T-helper 1 cell (primary cell): ENCODE results near the gene PDSS1.
"Not testable (repeated sequence)": the region's sequence is repeated elsewhere in the genome, so short reads cannot be mapped to it uniquely, and the experiment has no call there.

Experiments used
- DNase-seq, 5 donors: peaks; one replicate each; pipeline ENCODE4 v3.0.0-alpha.2; 2012 to 2020
- total RNA-seq, 4 donors: gene quantifications; one replicate each; lab custom pipeline; 2026; lab: John Stamatoyannopoulos, UW

PDSS1 gene, protein sequence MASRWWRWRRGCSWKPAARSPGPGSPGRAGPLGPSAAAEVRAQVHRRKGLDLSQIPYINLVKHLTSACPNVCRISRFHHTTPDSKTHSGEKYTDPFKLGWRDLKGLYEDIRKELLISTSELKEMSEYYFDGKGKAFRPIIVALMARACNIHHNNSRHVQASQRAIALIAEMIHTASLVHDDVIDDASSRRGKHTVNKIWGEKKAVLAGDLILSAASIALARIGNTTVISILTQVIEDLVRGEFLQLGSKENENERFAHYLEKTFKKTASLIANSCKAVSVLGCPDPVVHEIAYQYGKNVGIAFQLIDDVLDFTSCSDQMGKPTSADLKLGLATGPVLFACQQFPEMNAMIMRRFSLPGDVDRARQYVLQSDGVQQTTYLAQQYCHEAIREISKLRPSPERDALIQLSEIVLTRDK
- 2.7 to 5.1 (median 4.7) reads per million in 4 donors for total RNA-seq

DNA sequence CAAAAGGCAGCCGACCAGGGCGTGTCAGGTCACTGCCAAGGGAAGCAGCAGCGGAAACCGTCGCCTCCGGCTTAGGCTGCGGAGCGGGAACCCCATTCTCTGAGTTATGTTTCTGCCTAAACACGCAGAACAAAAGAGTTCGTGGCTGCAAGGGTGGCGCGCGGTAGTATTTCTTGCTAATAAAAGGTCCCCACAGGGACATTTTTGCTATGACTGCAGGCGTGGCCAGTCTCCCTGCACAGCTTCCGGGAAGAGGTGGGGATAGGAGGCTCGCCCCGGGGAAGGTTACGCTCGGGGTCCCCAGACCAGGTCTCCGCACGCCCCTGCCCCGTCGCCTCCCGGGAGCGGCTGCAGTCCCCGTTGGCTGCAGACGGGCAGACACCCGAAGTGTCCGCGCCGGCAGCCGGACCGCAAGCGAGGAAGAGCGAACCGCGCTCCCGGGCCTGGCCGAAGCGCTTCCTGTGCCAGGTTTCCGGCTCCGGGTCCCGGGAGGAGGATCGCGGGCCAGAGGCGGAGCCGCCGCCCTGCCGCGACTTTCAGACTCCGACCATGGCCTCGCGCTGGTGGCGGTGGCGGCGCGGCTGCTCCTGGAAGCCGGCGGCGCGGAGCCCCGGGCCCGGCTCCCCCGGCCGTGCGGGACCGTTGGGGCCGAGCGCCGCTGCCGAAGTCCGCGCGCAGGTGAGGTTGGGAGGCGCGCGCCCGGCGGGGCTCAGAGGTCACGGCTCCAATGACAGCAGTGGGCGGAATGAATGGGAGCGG, at the start of gene PDSS1:
PDSS1 (plus strand) TSS at position 539 of the 759 bp plus-strand sequence; CDS start at position 550, 11 bp downstream.
- peak; percentile 18 to 76 (median 36) for DNase-seq

DNA sequence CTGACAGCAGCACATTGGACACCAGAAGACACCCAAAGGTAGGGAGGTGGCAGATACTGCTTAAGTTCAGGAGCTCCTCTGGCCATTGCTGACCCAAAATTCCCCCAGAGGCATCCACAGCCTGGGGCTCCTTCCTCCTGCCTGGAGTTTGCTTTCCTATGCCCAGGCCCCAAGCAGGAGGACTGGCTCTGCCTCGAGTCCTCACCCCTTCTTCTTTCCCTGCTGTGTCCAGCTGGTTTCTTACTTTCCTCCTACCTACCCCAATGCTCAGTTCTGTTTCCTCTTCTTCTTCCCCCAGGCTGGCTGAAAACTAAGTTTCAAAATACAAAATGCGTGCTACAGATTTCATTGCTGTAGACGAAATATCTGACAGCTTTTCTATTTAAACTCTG, 49.3 kb upstream of the PDSS1 start:
- not testable (repeated sequence) for DNase-seq

DNA sequence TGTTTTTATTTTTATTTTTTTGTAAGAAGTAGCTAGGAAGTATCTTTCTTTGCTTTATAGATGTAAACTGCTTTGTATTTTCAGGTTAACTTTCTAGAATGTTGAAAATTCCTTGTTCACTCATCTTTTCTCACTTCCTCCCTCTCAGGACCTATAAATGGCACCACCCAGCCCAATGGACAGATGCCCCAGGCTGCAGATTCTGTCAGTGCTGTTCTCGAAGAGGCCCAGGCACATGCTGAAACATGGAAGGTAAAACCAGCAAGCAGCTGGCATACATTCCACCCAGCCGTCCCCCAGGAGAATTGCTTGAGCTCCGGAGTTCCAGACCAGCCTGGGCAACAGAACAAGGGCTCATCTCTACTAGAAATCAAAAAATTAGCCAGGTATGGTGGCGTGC, 47.1 kb upstream of the PDSS1 start:
- no peak for DNase-seq

DNA sequence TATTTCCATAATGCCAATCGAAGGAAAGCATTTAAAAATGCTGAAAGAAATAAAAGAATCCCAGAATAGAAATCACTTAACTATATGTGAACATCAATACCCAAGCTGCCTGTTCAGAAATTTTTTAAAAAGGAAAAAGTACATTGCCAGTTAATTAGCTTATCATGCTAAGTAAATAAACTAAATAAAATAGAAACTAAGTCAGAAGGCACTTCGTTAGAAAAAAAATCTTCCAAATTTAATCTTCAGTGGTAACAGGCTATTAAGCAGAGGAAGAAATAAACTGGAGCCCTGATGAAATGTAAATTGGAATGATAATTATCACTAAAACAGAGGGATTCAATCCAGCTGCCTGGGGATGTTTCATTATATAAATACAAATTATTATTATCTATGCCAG, 46.0 kb upstream of the PDSS1 start:
- DNase-seq, result not testable (repeated sequence)

DNA sequence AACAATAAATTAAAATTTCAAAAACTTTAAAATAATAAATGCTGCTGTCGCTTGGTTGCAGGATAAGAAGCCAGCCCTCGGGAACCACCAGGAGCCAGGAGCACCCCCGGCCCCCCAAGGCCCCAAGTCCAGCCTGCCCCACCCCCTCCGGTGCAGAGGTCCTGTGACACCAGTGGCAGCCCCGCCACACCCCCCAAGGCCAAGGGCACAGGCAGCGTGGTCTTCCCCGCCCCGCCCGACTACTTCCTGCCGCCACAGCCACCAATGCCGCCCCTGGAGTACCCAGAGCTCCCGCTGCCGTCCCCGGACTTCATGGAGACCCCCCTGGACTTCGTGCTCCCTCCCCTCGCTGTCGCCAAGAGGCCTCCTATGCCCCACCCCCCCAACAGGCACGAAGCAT, 44.5 kb upstream of the PDSS1 start:
- DNase-seq, result no peak

DNA sequence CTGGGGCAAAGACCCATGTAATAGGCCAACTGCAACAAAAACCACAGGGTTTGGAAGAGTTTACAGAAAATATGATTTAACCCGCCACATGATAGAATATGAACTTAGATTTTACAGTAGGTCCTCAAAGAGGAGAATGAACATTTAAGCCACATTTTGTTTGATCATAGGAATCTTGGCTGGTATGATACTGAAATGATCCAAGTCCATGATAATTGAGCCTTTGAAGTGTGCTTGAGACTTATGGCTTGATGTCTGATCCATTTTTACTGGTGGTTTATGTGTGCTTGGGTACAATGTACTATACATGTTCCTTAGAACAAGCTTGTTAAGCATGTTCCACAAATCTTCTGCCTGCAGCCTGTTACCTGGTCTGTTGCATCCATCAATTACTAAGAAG, 41.8 kb upstream of the PDSS1 start:
- no peak for DNase-seq

DNA sequence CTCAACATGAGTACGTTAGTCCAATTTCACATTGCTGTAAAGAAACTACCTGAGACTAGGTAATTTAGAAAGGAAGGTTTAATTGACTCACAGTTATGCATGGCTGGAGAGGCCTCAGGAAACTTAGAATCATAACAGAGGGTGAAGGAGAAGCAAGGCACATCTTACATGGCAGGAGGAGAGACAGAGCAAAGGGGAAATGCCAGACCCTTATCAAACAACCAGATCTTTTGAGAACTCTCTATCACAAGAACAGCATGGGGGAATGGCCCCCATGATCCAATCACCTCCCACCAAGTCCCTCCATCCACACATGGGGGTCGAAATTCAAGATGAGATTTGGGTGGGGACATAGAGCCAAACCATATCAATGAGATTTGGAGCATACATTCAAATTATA, 34.6 kb upstream of the PDSS1 start:
- no peak for DNase-seq

DNA sequence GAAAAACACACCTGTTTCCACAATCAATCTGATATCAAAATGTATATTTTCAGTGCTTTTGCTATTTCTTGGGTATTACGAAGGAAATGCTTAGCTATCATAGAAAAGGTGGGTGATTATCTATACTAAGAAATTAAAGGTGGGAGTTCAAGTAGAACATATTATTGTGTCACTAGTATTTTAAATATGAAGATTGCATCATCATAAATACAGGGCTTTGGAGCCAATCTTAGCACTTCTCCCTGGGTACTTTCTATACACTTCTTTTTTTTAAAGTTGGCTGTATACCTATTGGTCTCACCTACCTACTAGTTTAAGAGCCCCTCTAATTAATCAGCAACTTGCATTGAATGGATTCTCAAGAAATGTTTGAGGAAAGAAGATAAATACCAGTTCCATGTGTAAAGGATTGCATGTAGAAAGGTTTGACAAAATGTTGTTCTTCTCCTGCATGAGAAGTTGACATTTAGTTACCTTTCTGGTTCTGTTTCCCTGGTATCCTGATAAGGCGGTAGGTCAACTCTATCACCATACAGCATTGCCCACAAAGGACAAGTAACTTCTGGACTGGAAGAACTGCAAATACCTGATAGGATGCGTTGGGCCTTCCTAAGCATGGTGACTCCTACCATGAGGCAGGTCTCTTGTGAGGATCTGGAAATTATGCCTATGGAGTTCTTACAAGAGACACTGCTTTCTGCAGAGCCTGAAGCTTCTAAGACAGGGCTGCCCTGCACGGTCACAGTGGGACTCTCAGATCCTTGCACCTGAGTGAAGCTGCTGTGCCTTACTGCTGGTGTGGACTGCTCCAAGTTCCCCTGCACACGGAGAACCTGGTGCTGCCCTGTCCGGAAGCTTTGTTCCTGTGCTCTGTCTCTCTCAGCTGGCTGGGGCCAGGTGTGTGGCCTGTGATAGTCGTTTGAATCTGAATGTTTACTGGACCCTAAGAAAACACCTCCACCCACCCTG, 32.1 kb upstream of the PDSS1 start:
- no peak for DNase-seq

DNA sequence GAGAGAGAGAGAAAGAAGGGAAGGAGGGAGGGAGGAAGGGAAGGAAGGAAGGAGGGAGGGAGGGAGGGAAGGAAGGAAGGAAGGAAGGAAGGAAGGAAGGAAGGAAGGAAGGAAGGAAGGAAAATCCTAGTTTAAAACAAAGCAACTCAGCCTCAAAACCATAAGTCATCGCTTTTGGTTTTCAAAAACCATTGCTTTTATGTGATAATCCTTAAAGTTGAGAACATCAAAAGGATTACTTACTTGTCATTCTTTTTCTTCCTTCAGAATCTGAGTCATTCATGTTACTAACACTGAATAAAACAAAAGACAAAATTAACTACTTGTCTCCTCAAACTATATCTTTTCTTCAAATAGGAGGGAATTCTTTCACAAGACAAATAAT, 21.6 kb upstream of the PDSS1 start:
- DNase-seq, result no peak

DNA sequence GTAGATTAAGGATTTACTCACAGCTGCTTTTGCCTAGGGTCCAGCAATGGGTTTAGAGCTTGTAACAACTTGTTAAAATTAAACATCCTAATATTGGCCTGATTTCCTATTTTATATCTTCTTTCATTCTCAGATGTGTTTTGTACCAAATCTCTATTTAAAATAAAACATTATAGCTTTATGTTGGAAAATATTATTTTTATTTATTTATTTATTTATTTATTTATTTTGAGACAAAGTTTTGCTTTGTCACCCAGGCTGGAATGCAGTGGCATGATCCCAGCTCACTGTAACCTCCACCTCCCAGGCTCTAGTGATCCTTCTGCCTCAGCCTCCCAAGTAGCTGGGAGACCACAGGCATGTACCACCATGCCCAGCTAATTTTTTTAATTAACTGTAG, 17.9 kb upstream of the PDSS1 start:
- DNase-seq, result no peak

DNA sequence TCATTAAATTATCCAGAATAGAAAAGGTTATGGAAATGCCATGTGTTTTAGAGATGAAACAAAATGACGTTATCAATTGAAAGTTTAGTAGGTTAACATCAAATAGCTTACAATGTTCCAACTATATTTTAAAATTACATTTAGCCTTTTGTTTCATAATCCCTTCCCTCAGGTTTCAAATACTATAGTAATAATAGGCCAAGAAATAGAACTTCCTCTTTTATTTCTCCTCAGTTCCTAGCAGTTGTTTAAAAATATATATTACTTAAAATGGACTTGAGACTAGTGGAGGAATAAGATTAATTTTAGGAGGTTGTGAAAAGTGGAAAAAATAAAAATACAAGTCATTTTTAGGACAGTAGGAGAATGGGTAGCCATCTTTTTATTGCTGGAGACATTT, 16.4 kb upstream of the PDSS1 start:
- DNase-seq, result no peak

DNA sequence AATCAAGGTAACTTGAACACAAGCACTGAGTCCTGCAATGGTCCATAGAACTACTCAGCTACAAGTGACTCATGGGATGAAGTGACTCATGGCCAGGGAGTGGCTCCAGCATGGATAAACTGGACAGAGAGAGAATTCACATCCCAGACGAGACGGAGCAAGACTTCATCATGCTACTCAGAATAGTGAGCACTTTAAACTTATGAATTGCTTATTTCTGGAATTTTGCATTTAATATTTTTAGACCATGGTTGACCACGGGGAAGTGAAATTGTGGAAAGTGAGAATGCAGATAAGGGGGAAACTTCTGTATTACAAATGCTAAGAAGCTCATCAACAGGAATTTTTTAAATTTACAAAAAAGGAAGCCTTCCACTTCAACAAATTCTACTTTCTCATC, 15.5 kb upstream of the PDSS1 start:
- not testable (repeated sequence) for DNase-seq

DNA sequence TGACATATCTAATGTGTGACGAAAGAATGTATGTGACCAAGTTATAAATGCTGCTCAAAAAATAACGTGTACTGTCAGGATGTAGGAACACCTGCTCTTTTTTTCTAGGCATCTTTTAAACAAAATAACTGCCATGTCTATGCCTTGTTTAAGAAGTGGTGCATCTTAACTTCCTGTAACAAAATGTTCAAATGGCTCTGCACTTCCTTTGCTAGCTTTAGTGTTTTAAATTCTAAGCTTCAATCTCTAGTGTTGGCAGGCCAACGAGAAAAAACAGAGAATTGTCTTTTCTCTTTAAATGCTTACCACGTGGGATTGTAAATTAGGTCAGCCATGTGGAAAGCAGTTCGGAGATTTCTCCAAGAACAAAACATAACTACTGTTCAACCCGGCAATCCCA, 14.6 kb upstream of the PDSS1 start:
- DNase-seq, result no peak

DNA sequence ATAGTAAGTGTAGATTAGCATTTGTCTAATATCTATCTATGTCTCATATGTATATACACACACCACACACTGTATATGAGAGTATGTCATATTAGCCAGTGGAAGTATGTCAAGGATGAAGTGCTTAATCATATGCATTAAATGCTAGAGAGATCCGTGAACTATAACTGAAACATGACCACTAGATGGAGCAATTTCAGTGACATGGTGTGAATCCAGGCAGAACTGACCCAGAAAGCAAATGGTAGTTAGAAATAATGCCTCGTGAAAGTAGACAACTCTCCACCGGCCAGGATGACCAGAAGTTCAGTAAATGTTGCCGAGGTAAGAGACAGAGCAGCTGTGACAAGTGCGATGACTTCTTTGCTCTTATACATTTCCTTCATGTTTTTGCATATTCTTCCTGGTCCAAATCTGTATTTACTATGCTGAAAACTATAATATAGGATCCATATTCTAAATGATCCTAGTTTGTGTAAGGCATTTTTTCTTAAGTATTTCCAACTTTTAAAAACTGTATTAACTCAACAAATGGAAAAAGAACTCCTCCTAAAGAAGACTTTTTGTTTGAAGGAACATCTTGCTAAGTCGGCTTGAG, 12.7 kb upstream of the PDSS1 start:
- peak in 1 of 5 donors; percentile 56 for DNase-seq

DNA sequence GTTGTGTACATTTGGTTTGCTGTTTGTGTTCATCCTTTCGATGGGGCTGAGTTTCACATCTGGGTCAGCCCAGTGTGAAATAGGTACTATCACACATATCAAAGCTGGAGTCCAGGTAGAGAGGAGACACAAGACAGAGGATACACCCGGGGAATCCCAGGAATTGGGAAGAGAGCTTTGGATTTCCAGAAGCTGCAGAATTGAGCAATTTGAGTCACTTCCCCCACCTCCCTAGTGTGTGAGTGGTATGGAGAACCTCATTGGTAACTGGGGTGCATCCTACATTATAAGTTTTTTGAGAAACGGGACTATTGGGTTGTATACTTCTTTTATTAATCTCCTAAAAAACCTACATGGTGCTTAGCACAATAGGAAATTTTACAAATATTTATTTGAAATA, 12.1 kb upstream of the PDSS1 start:
- DNase-seq, result no peak

DNA sequence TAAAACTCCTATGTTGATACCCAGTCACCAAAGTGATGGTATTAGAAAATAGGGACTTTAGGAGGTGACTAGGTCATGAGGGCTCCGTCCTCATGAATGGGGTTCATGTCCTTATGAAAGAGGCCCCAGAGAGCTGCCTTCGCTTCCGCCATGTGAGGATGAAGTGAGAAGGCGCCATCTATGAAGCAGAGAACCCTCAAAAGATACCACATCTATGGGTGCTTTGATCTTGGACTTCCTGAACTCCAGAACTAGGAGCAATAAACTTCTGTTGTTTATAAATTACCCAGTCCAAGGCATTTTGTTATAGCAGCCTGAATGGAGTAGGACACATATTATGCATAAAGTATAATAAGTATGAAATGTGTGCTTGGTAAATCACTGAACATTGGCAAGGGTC, 8.1 kb upstream of the PDSS1 start:
- DNase-seq, result peak in 1 of 5 donors; percentile 8

DNA sequence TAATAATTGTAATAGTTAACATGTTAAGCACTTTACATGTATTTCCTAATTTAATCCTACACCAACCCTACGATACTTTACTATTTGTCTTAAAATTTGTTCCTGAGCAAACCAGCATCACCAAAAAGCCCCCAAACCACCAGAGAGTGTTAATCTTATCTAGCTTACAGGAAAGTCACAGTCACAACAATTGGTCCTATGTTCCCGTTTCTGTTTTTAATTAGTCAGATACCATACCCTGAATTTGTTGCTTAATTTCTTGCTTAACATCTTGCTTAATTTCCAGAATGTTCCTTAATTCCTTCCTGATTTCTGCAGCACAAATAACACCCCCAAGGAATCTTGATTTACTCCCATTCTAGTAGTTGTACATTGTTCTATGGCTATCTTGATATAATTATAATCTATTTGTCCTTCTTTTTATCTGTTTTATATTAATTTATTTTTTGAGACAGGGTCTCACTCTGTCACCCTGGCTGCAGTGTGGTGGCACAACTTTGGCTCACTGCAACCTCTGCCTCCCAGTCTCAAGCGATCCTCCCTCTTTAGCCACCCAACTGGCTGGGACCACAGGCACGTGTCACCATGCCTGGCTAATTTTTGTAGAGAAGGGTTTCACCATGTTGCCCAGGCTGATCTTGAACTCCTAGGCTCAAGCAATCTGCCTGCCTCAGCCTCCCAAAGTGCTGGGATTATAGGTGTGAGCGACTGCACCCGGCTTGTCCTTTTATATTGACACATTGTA, 6.6 kb upstream of the PDSS1 start:
- DNase-seq, result no peak

DNA sequence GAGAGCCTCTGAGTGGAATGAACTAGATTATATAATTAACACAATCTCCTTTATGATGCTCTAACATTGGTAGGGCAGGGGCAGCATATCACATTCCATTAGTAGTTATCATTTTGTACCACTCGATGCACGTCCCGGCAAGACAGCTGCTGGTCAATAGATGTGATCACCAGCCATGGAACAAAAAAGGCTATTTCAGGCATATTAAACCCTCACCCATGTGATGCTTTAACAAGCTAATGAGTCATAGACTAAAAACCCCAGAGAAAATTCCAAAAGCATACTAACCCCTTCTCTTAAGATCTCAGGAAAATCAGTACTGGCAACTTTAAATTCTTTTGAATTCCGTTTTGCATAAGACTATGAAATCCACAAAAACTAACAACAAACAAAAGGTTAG, 3.0 kb upstream of the PDSS1 start:
- DNase-seq, result not testable (repeated sequence)

DNA sequence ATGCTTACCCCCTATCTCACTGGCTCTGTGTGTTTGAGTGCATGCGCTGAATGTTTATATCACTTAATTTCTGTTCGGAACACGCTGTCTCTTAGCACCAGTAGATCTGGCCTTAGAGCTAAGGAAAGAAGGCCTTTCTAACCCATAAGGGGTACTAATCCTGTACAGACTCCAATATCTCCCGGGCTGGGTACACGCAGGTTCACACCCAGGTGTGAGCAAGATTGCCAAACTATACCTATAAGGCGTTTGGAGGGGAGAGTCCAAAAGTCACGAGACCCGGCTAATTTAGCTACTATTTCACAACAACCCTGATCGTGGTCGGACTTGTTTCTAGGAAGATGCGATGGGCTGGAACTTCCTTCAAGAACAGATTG, 727 bp upstream of the PDSS1 start:
- DNase-seq, result no peak

DNA sequence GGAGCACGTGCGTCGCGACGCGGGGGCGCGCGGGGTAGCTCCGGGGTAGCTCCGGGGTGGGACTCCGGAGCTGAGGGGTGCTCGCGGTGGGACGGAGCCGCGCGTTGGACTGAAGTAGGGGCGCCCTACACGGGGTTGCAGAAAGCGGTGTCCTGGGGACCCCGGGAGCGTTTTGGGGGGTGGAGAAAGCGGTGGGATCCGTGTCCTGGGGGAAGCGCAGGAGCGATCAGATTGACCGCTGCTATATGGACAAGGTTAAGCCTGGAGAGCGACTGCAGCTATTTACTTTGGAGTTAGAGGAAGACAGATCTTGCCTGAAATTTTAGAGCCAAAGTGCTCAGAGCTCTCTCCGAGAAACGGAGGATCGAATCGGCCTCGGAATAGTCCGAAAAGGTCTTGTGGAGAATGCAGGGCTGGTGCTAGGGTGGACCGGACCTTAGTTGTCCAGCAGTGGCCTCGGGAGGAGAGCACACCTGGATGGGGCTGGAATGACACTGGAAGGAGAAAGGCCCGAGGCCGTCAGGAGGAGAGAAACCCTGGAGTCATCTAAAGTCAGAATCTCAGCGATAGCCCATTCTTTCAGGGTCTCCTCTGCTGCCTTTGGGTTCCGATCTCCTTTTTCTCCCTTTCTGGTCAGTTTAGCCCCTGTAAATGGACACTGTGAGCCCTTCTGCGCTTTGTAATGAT, 564 bp downstream of the PDSS1 start:
- DNase-seq, result peak in 1 of 5 donors; percentile 18

DNA sequence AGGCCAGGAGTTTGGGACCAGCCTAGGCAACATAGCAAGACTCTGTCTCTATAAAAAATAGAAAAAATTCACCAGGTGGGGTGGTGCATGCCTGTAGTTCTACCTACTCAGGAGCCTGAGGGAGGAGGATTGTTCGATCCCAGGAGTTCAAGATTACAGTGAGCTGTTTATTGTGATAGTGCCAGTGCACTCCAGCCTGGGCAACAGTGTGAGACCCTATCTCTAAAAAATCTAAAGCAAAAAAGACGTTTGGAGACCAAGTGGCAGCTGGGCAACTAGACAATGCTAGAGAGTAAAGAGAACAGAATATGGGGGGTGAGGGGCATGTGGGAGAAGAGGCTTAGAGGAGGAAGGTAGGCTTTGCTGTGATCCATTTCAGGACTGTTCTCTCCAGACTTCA, 1.4 kb downstream of the PDSS1 start:
- no peak for DNase-seq
